Caco-2 (cell line): Measurements from ENCODE around the gene SPRR1A. TPM values are rescaled to one million over a fixed set of nuclear protein-coding genes. Genes with fewer than 3 reads are reported as not detected.

Experiments
- BruUV-seq: library from RNA; stranded (reverse); fragments of 400-500 nt; replicated peaks from 2 replicates; lab custom pipeline; 2021; lab: Mats Ljungman, UMichigan
- CTCF ChIA-PET: fragments of 300-600 bp; sonication (Branson Sonifier 250); formaldehyde crosslinking; loops from one replicate; lab custom pipeline; 2022; ENCODE audit warnings: antibody characterized with exemption; lab: Charles Lee
- POLR2A ChIA-PET: fragments of 300-600 bp; sonication (Branson Sonifier 250); formaldehyde crosslinking; loops from one replicate; lab custom pipeline; 2022; ENCODE audit warnings: antibody characterized with exemption; lab: Charles Lee
- DNase-seq, 2 experiments: peaks; one replicate each; pipeline versions ENCODE4 v3.0.0 to v3.0.0-alpha.2; 2020 to 2022
- H3K27me3 ChIP-seq: replicated peaks from 2 replicates; pipeline ENCODE4 v1.6.0; 2011; ENCODE audit warnings: low read length; ENCODE audit not compliant: control insufficient read depth, insufficient read depth
- H3K36me3 ChIP-seq: 2 replicates; pipeline ENCODE4 v1.5.1; 2011; ENCODE audit warnings: low read length; ENCODE audit not compliant: control insufficient read depth, insufficient read depth
- H3K4me1 ChIP-seq: fragments of 250-450 bp; sonication (Bioruptor Pico); 2 replicates; pipeline ENCODE4 v1.5.1; 2020; ENCODE audit warnings: mild to moderate bottlenecking
- H3K4me3 ChIP-seq: 2 replicates; pipeline ENCODE4 v1.5.1; 2011; ENCODE audit warnings: low read depth, mild to moderate bottlenecking, control low read depth, low read length
- H3K9me3 ChIP-seq: fragments of 250-450 bp; sonication (Bioruptor Pico); 2 replicates; pipeline ENCODE4 v1.5.1; 2020; ENCODE audit warnings: mild to moderate bottlenecking, moderate library complexity
- H3K27ac Mint-ChIP-seq: one replicate; pipeline ENCODE4 v1.8.0; 2022; ENCODE audit warnings: mixed read lengths; ENCODE audit not compliant: unreplicated experiment
- H3K27me3 Mint-ChIP-seq: one replicate; pipeline ENCODE4 v1.8.0; 2022; ENCODE audit warnings: mixed read lengths; ENCODE audit not compliant: insufficient read depth, unreplicated experiment
- H3K36me3 Mint-ChIP-seq: one replicate; pipeline ENCODE4 v1.8.0; 2022; ENCODE audit warnings: mild to moderate bottlenecking, mixed read lengths; ENCODE audit not compliant: insufficient read depth, unreplicated experiment
- H3K4me1 Mint-ChIP-seq: one replicate; pipeline ENCODE4 v1.8.0; 2022; ENCODE audit warnings: low read depth, mixed read lengths; ENCODE audit not compliant: unreplicated experiment
- H3K4me3 Mint-ChIP-seq: one replicate; pipeline ENCODE4 v1.8.0; 2022; ENCODE audit warnings: mild to moderate bottlenecking, moderate library complexity, mixed read lengths; ENCODE audit not compliant: unreplicated experiment
- H3K9me3 Mint-ChIP-seq: one replicate; pipeline ENCODE4 v1.8.0; 2022; ENCODE audit warnings: mixed read lengths; ENCODE audit not compliant: unreplicated experiment
- CTCF ChIP-seq, 2 experiments: fragments of 200-600 bp in 1 of 2; IDR thresholded peaks; 1 replicate in 1 of 2; 2 replicates in 1 of 2; pipeline versions ENCODE4 v1.5.1 to v1.8.0; 2011 to 2022; ENCODE audit warnings: antibody characterized with exemption in 1 of 2, control low read depth in 1 of 2, inconsistent platforms in 1 of 2, low read depth in 1 of 2, low read length in 1 of 2, mild to moderate bottlenecking in 1 of 2, moderate library complexity in 1 of 2; ENCODE audit not compliant: insufficient read depth in 1 of 2, severe bottlenecking in 1 of 2, unreplicated experiment in 1 of 2
- intact Hi-C: fragments of 100-400 bp; cut with micrococcal nuclease; formaldehyde crosslinking; loops from one replicate; pipeline ENCODE4 v1.10.0; 2022; ENCODE audit not compliant: unreplicated experiment
- total RNA-seq: library from RNA; stranded (reverse); gene quantifications from 2 replicates; pipeline ENCODE4 v1.2.3, GENCODE V29; 2022

The SPRR1A gene
- total RNA-seq, 1 experiment from 2014 or later: not detected

DNA sequence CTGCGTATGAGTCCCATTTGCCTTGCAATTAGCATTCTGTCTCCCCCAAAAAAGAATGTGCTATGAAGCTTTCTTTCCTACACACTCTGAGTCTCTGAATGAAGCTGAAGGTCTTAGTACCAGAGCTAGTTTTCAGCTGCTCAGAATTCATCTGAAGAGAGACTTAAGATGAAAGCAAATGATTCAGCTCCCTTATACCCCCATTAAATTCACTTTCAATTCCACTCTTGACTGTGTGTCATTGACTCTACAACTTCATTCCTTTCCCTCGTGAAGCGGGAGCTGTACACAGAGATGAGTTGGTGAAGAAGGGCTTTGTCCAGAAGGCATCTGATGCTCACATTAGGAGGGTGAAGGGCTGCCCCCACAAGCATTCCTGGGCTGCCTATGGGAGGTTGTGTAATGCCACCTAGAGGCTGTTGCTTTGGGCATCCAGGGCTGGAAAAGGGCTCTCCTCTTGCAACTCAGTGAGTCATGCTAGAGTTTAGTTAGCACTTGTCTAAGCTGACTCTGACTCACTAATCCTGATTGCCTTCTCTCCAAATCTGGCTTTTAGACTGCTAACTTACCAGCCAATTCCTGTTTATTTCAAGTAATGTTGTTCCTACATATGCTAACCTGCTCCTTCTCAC is 48.9 kb downstream of the SPRR1A start:
- ChIA-PET POLR2A (no interaction called here), CTCF (no interaction called here)
- Mint-ChIP-seq H3K27ac (no peak overlapping the region), H3K36me3 (no peaks in the 10 kb centered on the region), H3K4me1 (no peaks in the 10 kb centered on the region), H3K4me3 (no peak overlapping the region), H3K27me3 (no peaks in the 10 kb centered on the region), H3K9me3 (no peaks in the 10 kb centered on the region)
- Histone ChIP-seq H3K27me3 (no peaks in the 10 kb centered on the region), H3K36me3 (no peaks in the 10 kb centered on the region), H3K4me1 (no peaks in the 10 kb centered on the region), H3K4me3 (no peak overlapping the region), H3K9me3 (no peaks in the 10 kb centered on the region)
- intact Hi-C loops: loop anchor here (5.0 kb wide), 1 partner anchor 160 kb away; no protein-coding TSS in a partner anchor
- BruUV-seq: no TSS peak
- peak in 1 of 2 experiments; percentile 37 for DNase-seq
- peak in 1 of 2 experiments; percentile 14 for TF ChIP-seq CTCF (IDR thresholded peaks at IDR 0.05; ENCODE audit: insufficient read depth in 1 of 2, low read depth in 1 of 2, low read length in 1 of 2, severe bottlenecking in 1 of 2, unreplicated experiment in 1 of 2)

DNA sequence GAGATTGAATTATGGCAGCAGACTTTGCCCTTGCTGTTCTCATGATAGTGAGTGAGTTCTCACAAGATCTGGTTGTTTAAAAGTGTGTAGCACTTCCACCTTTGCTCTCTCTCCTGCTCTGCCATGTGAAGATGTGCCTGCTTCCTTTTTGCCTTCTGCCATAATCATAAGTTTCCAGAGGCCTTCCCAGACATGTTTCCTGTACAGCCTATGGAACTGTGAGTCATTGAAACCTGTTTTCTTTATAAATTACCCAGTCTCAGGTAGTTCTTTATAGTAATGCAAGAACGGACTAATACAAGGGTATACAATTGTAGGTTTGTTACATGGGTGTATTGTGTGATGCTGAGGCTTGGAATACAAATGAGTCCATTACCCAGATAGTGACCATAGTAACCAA is 51.3 kb downstream of the SPRR1A start:
- H3K27ac Mint-ChIP-seq: no peak overlapping the region
- H3K36me3 Mint-ChIP-seq: no peaks in the 10 kb centered on the region
- ChIA-PET CTCF (no interaction called here), POLR2A (no interaction called here)
- no peaks in the 10 kb centered on the region for H3K9me3 ChIP-seq
- no peaks in the 10 kb centered on the region for H3K9me3 Mint-ChIP-seq
- H3K27me3 ChIP-seq: no peaks in the 10 kb centered on the region
- no peaks in the 10 kb centered on the region for H3K4me1 Mint-ChIP-seq
- intact Hi-C loops: no loop called here
- DNase-seq: no peak
- BruUV-seq: no TSS peak
- H3K4me1 ChIP-seq: no peaks in the 10 kb centered on the region
- H3K4me3 ChIP-seq: no peak overlapping the region
- no peak overlapping the region for H3K4me3 Mint-ChIP-seq
- no peak for TF ChIP-seq CTCF (IDR thresholded peaks at IDR 0.05; ENCODE audit: insufficient read depth in 1 of 2, low read depth in 1 of 2, low read length in 1 of 2, severe bottlenecking in 1 of 2, unreplicated experiment in 1 of 2)
- H3K36me3 ChIP-seq: no peaks in the 10 kb centered on the region
- no peaks in the 10 kb centered on the region for H3K27me3 Mint-ChIP-seq

Other genes with a start within 250 kb of the SPRR1A start
- gene KPRP, start 226.1 kb upstream of the SPRR1A start, total RNA-seq: not detected in 2 replicates
- not detected in 2 replicates for gene LCE1F, start 208.9 kb upstream of the SPRR1A start, total RNA-seq
- gene LCE1E, start 197.8 kb upstream of the SPRR1A start, total RNA-seq: not detected in 2 replicates
- not detected in 2 replicates for gene LCE1D, start 187.4 kb upstream of the SPRR1A start, total RNA-seq
- gene LCE1C, start 177.4 kb upstream of the SPRR1A start, total RNA-seq: not detected in 2 replicates
- gene LCE1B, start 172.1 kb upstream of the SPRR1A start, total RNA-seq: not detected in 2 replicates
- gene LCE1A, start 156.6 kb upstream of the SPRR1A start, total RNA-seq: not detected in 2 replicates
- gene LCE6A, start 141.2 kb upstream of the SPRR1A start, total RNA-seq: not detected in 2 replicates
- not detected in 2 replicates for gene LCE7A, start 124.1 kb upstream of the SPRR1A start, total RNA-seq
- not detected in 2 replicates for gene SMCP, start 105.8 kb upstream of the SPRR1A start, total RNA-seq
- not detected in 2 replicates for gene IVL, start 75.5 kb upstream of the SPRR1A start, total RNA-seq
- not detected in 2 replicates for gene SPRR5, start 36.9 kb upstream of the SPRR1A start, total RNA-seq
- gene SPRR4, start 13.4 kb upstream of the SPRR1A start, total RNA-seq: not detected in 2 replicates
- gene SPRR3, start 17.7 kb downstream of the SPRR1A start, total RNA-seq: 0.70 and 1.0 TPM in 2 replicates
- not detected in 2 replicates for gene SPRR1B, start 47.1 kb downstream of the SPRR1A start, total RNA-seq
- gene SPRR2D, start 57.0 kb downstream of the SPRR1A start, total RNA-seq: not detected in 2 replicates
- not detected in 2 replicates for gene SPRR2A, start 73.4 kb downstream of the SPRR1A start, total RNA-seq
- not detected in 2 replicates for gene SPRR2B, start 87.5 kb downstream of the SPRR1A start, total RNA-seq
- gene SPRR2E, start 110.4 kb downstream of the SPRR1A start, total RNA-seq: not detected in 2 replicates
- gene SPRR2F, start 129.4 kb downstream of the SPRR1A start, total RNA-seq: not detected in 2 replicates
- gene SPRR2G, start 166.8 kb downstream of the SPRR1A start, total RNA-seq: not detected in 2 replicates
- gene LELP1, start 219.3 kb downstream of the SPRR1A start, total RNA-seq: not detected in 2 replicates
- gene PRR9, start 233.5 kb downstream of the SPRR1A start, total RNA-seq: 0.88 TPM in 1 of 2 replicates, not detected in the other